ENCODE results near the gene AMZ2.

Gene AMZ2

GRCh38 chr17:68292689-68293040 is 44.8 kb downstream of the AMZ2 start:
- DNase-seq, result no peak

GRCh38 chr17:68293490-68294195 is 45.8 kb downstream of the AMZ2 start:
- no peak for DNase-seq

GRCh38 chr17:68294196-68294555 is 46.3 kb downstream of the AMZ2 start:
- DNase-seq, result no peak

GRCh38 chr17:68294617-68295016 is 46.8 kb downstream of the AMZ2 start:
- no peak for DNase-seq

- no peak for DNase-seq
Measured at GRCh38 chr17:68295086-68295485, 47.2 kb downstream of the AMZ2 start.

- DNase-seq, result peak; percentile 77
Measured at GRCh38 chr17:68296217-68297191, 48.7 kb downstream of the AMZ2 start.

- DNase-seq, result no peak
Measured at GRCh38 chr17:68297195-68297594, 49.4 kb downstream of the AMZ2 start.

GRCh38 chr17:68298601-68299000 is 50.8 kb downstream of the AMZ2 start:
- DNase-seq, result no peak

- DNase-seq, result no peak
Measured at GRCh38 chr17:68299817-68300216, 52.0 kb downstream of the AMZ2 start.

GRCh38 chr17:68301438-68301959 is 53.7 kb downstream of the AMZ2 start:
- DNase-seq, result no peak

- DNase-seq, result no peak
Measured at GRCh38 chr17:68302066-68302564, 54.3 kb downstream of the AMZ2 start.

- no peak for DNase-seq
Measured at GRCh38 chr17:68302666-68303065, 54.8 kb downstream of the AMZ2 start.

GRCh38 chr17:68304706-68305105 is 56.9 kb downstream of the AMZ2 start:
- DNase-seq, result no peak

- DNase-seq, result no peak
Measured at GRCh38 chr17:68305142-68305541, 57.3 kb downstream of the AMZ2 start.

Measured in CD4-positive, alpha-beta T cell treated with Interleukin-12 subunit alpha and Interleukin-12 subunit beta, for 1 hour (primary cell).